GM08714 (cell line): ENCODE results near the gene KCNQ1OT1.

ENCODE experiments used
- H3K4me3 ChIP-seq: fragments of 200-500 bp; sonication (Bioruptor generic); 2 replicates; pipeline ENCODE4 v1.5.1; 2014; ENCODE audit warnings: mild to moderate bottlenecking, low read length, inconsistent platforms
- ZNF274 ChIP-seq: IDR thresholded peaks from 2 replicates; pipeline ENCODE4 v1.6.1; 2012; ENCODE audit warnings: mild to moderate bottlenecking, low read depth, low read length

Gene KCNQ1OT1

GRCh38 chr11:2704356-2704755 lies 4.6 kb upstream of the KCNQ1OT1 start:
- no peak for TF ChIP-seq ZNF274
- H3K4me3 ChIP-seq, result no peak overlapping the region

- no peak overlapping the region for H3K4me3 ChIP-seq
- TF ChIP-seq ZNF274, result no peak
Observed at GRCh38 chr11:2703363-2704141, 3.8 kb upstream of the KCNQ1OT1 start.

DNA sequence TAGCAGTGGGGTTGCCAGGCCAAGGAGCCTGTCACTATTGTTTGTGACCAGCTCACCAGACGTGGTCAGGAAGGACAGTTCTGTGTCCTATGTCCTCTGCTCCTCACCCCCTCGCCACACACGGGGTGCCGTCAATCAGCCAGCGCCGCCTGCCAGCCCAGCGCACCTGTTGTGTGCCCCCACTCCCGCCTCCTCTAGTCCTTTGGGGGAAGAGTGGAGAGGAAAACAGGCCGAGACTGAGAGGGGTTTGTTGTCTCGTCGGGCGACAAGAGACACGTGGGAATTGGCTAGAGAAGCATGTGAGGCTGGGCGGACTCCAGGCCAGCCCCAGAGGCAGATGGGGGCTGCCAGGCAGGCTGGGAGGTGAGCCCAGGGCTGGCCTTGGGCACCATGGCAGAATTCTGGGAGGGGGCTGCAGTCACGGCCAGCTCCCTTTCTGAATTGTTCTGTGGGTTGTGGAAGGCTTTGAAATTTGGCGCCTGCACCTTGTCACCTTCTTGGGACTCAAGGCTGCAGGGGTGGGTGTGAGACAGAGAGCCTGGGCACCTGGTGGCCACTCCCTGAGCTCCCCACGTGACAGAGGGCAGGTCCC lies 3.1 kb upstream of the KCNQ1OT1 start:
- H3K4me3 ChIP-seq, result no peak overlapping the region
- no peak for TF ChIP-seq ZNF274

DNA sequence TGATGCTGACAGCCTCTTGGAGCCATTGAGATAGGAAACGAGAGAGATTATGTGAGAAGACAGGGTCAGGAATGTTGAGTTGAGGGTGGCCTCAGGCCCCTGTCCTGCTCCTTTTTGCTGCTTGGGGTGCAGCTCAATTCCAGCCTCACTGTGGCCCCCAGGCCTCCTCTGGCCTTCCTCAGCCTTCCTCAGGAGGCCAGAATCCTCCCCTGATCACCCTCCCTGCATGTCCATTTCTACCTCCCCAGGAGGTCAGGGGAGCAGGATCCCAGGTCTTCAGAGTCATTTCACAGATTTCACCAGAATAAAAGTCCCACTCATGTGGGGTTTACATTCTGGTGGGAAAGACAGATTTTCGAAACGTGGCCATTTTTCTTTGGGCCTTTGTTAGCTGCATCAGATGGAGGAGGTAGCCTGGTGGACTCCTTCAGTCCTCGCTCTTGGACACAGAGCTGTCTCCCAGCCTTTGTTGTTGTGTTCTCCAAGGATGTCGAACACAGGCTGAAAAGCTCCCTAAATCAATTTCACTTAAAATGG lies 2.2 kb upstream of the KCNQ1OT1 start:
- H3K4me3 ChIP-seq, result no peak overlapping the region
- TF ChIP-seq ZNF274, result no peak

GRCh38 chr11:2701230-2701629 lies 1.4 kb upstream of the KCNQ1OT1 start:
- no peak overlapping the region; the same call in 1 of the 2 replicates for H3K4me3 ChIP-seq
- no peak for TF ChIP-seq ZNF274

GRCh38 chr11:2700415-2701211 lies 819 bp upstream of the KCNQ1OT1 start:
- no peak for TF ChIP-seq ZNF274
- H3K4me3 ChIP-seq, result peak overlapping the region; percentile 53; the same call in 1 of the 2 replicates

DNA sequence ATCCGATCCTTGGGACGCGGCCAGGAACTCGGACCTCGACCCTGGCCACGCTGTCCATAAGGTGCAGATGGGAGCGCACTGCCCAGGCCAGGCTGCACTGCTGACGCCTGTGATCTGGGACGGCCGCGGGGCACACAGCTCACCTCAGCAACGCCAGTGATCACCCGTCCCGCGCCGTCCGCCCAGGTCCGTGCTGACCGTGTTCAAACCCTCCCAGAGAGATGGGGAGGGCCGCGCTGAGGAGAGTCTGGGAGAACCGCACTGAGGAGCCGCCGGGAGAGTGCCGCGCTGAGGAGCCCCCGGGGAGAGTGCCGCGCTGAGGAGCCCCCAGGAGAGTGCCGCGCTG lies 636 bp downstream of the KCNQ1OT1 start:
- no peak for TF ChIP-seq ZNF274
- peak overlapping the region; percentile 51 for H3K4me3 ChIP-seq

DNA sequence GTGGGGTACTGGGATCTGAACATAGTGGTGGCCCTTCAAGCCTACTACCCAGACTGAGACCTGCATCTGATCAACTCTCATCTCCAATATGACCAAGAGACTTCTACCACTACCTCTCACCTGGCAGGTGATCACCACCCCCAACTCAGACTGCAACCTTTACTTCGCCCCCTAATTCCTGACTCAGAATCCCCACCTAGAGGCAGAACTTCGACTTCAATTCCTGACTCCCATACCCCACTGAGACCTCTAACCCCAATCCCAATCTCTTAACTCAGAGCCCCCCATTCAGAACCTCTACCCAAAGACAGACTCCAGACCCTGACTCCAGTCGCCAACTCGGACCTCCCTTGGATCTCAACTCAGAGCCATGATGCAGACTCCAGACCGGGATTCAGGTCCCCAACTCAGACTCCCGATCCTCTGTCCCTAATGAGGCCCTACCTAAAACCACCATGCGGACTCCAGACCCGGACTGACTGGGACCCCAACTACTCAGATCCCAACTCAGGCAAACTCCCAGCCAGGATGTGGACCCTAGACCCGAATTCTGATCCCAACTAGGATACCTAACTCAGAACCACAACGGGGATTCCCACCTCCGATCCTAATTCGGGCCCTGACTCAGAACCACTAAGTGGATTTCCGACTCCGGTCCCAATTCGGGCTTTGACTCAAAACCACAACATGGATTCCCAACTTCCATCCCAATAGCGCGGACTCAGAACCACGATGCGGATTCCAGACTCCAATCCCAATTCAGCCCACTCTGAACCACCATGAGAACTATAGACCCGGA lies 1.2 kb downstream of the KCNQ1OT1 start:
- H3K4me3 ChIP-seq, result peak overlapping the region; percentile 51
- no peak for TF ChIP-seq ZNF274

- H3K4me3 ChIP-seq, result no peak overlapping the region
- TF ChIP-seq ZNF274, result no peak
Observed at GRCh38 chr11:2697866-2698265, 1.9 kb downstream of the KCNQ1OT1 start.

GRCh38 chr11:2696455-2696854 lies 3.3 kb downstream of the KCNQ1OT1 start:
- no peak overlapping the region for H3K4me3 ChIP-seq
- no peak for TF ChIP-seq ZNF274

DNA sequence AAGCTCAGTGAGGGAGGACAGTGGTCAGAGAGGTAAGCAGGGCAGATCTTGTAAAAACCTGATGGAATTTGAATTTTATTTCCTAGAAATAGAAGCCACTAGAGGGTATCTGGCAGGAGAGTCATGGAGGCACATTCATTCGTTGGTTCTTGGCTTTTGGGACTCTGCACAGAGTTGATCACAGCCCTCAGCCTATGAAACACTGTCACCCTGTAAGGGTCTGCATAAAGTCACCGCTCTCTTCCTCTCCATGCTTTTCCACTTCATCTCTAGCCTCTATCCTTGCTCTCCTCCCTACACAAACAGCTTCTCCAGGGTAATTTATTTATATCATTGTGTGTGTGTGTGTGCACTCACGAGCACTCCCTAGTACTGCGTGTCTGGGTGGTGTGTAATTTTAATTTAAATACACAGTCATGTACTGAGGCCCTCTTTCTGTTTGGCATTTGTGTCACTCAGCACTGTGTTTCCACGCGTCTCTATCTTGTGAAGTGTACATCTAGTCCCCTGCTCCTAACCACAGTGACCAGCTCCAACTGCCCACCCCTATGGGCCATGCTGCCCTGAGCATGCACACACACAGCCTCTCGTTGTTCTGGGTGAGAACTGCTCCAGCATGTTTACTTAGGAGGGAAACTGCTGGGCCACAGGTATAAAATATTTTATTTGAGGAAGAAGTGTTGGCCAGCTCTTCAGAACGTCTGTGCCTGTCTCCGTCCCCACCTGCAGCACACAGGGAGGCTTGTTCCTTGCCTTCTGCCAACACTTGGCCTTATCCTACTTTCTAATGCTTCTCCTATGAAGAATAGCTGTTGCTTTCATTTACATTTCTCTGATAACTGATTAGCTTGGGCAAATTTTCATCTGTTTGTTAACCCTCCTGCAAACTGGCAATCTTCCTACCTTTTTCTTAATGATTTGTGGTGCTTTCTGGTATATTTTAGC lies 4.5 kb downstream of the KCNQ1OT1 start:
- H3K4me3 ChIP-seq, result no peak overlapping the region
- no peak for TF ChIP-seq ZNF274

DNA sequence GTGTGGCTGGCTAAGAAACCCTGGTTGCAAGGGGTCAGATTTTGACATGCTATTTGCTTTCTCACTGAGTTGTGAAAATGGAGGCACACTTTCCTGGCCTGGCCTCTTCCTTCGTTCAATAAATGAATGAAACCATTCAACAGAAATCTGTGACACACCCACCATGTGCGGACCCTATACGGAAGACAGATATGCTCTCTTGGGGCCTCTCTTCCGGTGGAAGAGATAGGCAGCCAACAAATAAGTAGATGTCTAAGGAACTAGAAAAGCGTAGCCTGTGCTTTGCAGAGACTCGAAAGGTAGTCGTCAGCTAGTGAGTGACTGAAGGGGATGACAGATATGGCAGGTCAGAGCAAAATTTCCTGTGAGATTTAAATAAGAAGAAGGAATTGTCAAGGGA lies 5.3 kb downstream of the KCNQ1OT1 start:
- TF ChIP-seq ZNF274, result no peak

DNA sequence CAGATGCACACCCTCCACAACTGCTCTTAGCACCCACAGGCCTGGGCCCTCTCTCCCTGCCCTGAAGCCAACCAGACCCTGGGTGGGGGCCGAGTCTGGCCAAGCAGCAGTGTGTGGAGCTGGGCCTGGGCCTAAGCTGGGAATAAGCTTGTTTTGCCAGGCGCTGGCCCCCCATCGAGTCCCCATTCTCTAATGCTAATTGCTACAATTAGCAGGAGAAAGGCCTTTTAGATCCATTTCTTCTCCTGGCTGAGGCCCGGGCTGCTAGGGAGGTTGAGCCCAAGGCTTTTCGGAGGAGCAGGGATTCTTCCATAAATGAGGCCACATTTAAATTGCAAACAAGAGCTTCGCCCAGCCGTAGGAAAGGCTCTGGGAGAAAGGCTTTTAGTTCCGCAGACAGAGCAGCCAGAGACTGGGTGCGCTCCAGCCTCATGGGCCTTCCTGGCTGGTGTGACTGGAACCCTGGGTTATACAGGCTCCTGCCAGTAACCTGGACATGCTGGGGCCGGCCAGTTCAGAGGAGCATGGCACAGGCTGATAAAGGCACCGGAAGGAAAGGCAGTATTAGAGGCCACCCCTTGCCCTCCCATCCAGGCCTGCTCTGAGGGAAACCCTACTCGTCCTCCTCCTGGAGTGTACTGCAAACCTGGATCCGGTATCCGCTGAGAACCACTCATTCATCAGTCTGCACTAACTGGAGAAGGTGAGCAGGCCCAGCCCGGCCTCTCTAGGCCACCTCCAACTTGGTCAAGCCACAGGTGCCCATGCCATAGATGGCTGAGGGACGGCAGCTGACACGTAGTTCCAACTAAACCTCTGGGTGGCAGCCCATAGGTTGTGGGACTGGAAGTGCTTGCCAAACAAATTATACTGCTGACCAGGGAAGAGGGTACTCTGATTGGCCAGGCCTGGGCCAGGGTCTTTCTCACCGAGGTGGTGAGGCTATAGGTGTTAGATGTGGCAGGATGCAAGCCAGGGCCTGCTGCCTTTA lies 6.2 kb downstream of the KCNQ1OT1 start:
- TF ChIP-seq ZNF274, result no peak
- no peak overlapping the region for H3K4me3 ChIP-seq

More for the DNA sequence above, 5.3 kb downstream of the KCNQ1OT1 start:
- no peak overlapping the region for H3K4me3 ChIP-seq
